Astrocyte of the cerebellum (primary cell): ENCODE results near the gene TMEM114.

Experiments used
- DNase-seq: peaks from one replicate; pipeline ENCODE4 v3.0.0-alpha.2; 2011; ENCODE audit warnings: low read depth
- H3K4me3 ChIP-seq: 2 replicates; pipeline ENCODE4 v1.5.1; 2011; ENCODE audit warnings: mild to moderate bottlenecking, low read depth, low read length, moderate library complexity
- in situ Hi-C: cut with HindIII; loops from 2 replicates; pipeline ENCODE4 v1.10.0; 2017; ENCODE audit warnings: low sequenced_read_pairs
- TF ChIP-seq, protein P1 (sequence below): IDR thresholded peaks from 2 replicates; pipeline ENCODE4 v1.5.1; 2012; ENCODE audit warnings: low read length, low read depth, moderate library complexity, mild to moderate bottlenecking; ENCODE audit errors: missing control alignments

The TMEM114 gene

DNA sequence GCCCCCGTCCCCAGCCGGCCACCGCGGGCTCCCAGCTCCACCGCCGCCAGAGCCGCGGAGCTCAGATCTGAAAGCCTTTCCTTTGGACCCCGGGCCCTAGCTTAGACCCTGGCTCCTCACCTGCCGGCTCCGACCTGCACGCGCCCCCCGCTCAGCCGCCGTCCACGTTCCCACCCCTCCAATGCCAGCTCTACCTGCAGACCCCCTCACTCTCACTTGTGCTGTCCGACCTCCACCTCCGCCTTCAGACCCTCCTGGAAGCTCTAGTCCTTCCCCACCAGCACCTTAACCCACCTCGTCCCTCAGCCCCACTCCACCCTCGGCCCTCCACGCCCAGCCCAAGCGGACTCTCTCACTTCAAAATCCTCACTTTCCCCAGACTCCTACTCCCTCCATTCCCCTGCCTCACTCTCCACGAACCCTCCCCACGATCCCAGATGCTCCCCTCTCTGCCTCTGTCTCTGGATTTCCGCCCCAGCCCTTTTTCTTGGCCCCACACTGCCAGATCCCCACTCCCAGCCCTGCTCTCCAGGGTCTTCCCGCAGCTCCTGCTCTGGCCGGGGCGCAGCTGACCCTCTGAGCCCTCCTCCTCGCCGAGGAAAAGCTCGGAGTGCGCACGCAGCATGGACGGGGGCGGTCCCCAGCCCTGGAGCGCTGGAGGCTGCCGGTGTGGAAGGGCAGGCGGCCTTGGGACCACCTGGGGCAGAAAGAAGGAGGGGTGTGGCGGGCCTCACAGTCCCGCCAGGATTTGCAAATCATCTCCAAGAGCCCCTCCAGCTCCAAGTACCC lies at the start of gene TMEM114:
Gene TMEM114 (minus strand): TSS at position 612 of the 789 bp plus-strand sequence. CDS start 673 bp downstream, outside the sequence.
- no peak for DNase-seq
- no peak within 1 kb of the TSS for H3K4me3 ChIP-seq
- TF ChIP-seq, protein P1, sequence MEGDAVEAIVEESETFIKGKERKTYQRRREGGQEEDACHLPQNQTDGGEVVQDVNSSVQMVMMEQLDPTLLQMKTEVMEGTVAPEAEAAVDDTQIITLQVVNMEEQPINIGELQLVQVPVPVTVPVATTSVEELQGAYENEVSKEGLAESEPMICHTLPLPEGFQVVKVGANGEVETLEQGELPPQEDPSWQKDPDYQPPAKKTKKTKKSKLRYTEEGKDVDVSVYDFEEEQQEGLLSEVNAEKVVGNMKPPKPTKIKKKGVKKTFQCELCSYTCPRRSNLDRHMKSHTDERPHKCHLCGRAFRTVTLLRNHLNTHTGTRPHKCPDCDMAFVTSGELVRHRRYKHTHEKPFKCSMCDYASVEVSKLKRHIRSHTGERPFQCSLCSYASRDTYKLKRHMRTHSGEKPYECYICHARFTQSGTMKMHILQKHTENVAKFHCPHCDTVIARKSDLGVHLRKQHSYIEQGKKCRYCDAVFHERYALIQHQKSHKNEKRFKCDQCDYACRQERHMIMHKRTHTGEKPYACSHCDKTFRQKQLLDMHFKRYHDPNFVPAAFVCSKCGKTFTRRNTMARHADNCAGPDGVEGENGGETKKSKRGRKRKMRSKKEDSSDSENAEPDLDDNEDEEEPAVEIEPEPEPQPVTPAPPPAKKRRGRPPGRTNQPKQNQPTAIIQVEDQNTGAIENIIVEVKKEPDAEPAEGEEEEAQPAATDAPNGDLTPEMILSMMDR = no peak
- in situ Hi-C loops = no loop called here

DNA sequence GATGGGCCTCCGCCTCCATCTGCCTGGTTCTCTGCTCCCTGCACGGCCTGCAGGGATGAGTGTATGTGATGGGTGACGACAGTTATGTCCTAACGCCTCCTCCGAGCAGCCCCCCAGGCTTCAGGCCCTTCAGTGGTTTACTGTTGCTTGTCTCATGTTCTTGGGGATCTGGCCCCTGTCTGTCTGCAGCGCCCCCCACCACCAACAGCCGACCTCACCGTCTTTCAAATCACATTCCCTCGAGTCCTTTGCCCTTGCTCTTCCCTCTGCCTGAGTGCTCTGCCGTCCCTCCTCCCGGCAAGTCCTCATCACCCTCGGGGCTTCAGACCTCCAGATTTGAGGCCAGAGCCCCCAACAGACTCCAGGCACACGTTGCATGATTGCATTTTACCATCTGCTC lies 49.4 kb upstream of the TMEM114 start:
- DNase-seq = no peak
- in situ Hi-C loops = loop anchor here (5.0 kb wide), 1 partner anchor 72 kb away; no protein-coding TSS in a partner anchor
- TF ChIP-seq, protein P1 = no peak
- no peak overlapping the region for H3K4me3 ChIP-seq

DNA sequence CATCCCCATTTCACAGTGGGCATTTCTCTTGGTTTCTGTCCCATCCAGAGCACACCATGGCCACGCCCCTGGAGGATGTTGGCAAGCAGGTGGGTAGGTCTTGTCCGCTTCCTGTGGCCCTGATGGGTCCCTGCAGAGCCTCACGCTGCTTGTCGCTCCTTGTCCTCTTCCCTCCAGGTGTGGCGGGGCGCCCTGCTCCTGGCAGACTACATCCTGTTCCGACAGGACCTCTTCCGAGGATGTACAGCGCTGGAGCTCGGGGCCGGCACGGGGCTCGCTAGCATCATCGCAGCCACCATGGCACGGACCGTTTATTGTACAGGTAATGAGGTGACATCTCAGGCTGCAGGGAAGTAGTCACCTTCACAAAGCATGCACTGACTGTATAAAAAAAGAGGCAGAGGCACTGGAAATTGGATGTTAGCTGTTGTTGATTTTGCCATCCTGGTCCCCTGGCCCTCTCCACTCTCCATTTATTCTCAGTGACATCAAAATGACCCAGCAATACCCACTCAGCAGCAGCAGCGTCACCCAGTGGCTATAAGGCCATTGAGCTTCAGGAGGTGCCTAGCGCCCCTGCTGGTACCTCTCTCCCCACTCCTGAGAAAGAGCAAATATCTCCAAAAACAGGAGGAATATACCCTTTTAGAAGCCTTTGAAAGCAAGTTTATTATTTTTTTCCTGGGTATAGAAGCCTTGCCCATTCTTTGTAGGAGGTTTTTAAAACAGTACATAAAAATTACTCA lies 44.9 kb upstream of the TMEM114 start:
- DNase-seq = no peak
- TF ChIP-seq, protein P1 = peak; percentile 90
- in situ Hi-C loops = loop anchor here (5.0 kb wide), 1 partner anchor 68 kb away; no protein-coding TSS in a partner anchor

DNA sequence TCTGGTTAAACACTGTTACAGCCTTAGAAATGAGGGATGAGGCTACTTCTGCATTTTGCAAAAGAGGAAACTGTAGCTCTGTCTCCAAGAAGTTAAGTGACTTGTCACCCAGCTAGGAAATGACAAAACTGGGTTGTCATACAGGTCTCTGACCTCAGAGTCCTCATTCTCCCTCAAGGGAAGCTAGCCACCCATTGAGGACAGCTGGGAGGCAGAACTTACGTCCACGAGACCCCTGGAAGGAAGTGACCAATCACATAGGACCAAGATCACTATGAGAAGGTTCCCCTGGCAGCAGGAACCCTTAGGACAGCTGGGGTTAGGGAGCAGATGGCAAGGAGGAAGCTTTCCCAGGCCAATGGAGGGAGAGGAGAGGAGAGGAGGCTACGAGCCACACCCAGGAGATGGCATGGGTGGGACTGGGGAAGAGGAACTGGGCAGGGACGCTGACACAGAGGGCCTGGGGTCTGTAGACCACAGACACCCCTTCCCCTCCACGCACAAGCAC lies 42.4 kb upstream of the TMEM114 start:
- TF ChIP-seq, protein P1 = no peak
- DNase-seq = no peak
- H3K4me3 ChIP-seq = no peak overlapping the region
- in situ Hi-C loops = no loop called here

More for the DNA sequence above, 44.9 kb upstream of the TMEM114 start:
- no peak overlapping the region for H3K4me3 ChIP-seq

DNA sequence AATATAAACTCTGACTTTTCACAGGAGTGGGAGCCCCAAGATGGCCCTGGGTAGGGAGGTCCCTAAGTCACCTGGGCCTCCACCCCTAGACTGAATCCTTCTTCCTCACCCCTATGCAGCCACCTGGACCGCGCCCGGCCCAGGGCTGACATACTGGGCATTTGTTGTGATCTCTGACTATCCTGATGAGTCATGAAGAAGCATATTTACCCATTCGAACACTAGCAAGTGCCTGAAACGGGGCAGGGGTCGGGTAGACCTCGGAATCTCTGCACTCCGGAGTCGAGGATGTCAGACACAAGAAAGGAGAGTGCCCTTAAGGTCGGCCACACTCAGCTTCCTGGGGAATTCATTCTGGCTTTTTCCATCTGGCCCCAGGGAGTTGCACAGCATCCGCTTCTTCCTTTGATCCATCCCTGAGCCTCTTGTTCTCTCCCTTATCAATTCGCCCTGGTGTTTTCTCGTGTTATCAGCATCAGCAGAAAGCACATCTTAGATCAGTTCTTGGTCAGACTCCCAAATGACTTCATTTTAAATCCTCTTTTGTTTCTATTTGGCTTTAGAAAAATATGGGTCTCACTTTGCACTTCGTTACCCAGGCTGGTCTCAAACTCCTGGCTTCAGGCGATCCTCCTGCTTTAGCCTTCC lies 41.6 kb upstream of the TMEM114 start:
- no peak for DNase-seq
- in situ Hi-C loops = no loop called here
- TF ChIP-seq, protein P1 = no peak
- no peak overlapping the region for H3K4me3 ChIP-seq

DNA sequence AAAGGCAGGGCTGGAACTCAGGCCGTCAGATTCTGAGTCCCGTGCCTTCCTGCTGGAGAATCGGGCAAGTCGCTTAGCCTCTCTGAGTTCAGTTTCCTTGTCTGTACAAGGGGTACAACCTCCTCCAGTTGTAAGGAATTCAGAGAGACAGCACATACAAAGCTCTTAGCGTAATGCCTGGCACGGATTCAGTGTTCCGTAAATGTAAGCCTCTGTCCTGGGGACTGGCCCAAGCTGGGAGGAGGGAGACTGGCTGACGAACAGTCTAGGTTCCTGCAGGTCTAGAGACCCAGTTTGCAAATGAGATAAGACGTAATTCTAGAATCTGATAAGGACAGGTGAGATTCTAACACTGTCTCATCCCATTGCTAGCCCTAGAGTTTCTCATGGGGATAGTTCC lies 41.1 kb upstream of the TMEM114 start:
- in situ Hi-C loops = no loop called here
- no peak for DNase-seq
- no peak overlapping the region for H3K4me3 ChIP-seq
- TF ChIP-seq, protein P1 = no peak
